ENCODE data around the gene MC1R. TPM values are rescaled to one million over a fixed set of nuclear protein-coding genes. Genes with fewer than 3 reads are reported as not detected.
"Not testable (repeated sequence)": the region's sequence is repeated elsewhere in the genome, so short reads cannot be mapped to it uniquely, and the experiment has no call there.

Gene MC1R
- polyA plus RNA-seq (2012; ENCODE audit: low read depth, missing spikeins): 0.67 TPM

DNA sequence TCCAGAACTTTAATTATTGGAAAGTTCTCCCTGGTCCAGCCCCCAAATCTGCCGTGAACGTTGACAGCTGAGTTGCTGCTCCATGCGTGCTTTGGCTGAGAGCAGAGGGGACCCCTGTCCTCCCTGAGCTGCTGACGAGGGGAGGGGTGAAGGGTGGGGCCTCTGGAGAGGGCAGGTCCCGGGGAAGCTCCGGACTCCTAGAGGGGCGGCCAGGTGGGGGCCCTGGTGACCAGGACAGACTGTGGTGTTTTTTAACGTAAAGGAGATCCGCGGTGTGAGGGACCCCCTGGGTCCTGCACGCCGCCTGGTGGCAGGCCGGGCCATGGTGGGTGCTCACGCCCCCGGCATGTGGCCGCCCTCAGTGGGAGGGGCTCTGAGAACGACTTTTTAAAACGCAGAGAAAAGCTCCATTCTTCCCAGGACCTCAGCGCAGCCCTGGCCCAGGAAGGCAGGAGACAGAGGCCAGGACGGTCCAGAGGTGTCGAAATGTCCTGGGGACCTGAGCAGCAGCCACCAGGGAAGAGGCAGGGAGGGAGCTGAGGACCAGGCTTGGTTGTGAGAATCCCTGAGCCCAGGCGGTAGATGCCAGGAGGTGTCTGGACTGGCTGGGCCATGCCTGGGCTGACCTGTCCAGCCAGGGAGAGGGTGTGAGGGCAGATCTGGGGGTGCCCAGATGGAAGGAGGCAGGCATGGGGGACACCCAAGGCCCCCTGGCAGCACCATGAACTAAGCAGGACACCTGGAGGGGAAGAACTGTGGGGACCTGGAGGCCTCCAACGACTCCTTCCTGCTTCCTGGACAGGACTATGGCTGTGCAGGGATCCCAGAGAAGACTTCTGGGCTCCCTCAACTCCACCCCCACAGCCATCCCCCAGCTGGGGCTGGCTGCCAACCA is at the start of gene MC1R:
Gene MC1R, plus strand, starts transcription at position 410 of the 895 bp plus-strand sequence. Its CDS starts 397 bp downstream, at position 807.
- DNase-seq (ENCODE audit: insufficient read length, low spot score): peak; percentile 60
- peak; percentile 43 for FAIRE-seq
- TF ChIP-seq POLR2AphosphoS5 (IDR thresholded peaks at IDR 0.05; ENCODE audit: low read depth, low read length) (no peak), SPI1 (IDR thresholded peaks at IDR 0.05; ENCODE audit: low read depth, low read length) (no peak), POLR2A (IDR thresholded peaks at IDR 0.05; ENCODE audit: low read depth, low read length) (no peak)

GRCh38 chr16:89869911-89870310 is 48.8 kb upstream of the MC1R start:
- TF ChIP-seq TAF1 (IDR thresholded peaks at IDR 0.05; ENCODE audit: low read depth, low read length): no peak
- no peak for TF ChIP-seq POLR2AphosphoS5 (IDR thresholded peaks at IDR 0.05; ENCODE audit: low read depth, low read length)
- no peak for TF ChIP-seq SPI1 (IDR thresholded peaks at IDR 0.05; ENCODE audit: low read depth, low read length)
- DNase-seq (ENCODE audit: insufficient read length, low spot score): no peak
- no peak for FAIRE-seq

GRCh38 chr16:89870440-89870839 is 48.2 kb upstream of the MC1R start:
- DNase-seq (ENCODE audit: insufficient read length, low spot score) (no peak), FAIRE-seq (no peak)
- TF ChIP-seq POU2F2 (IDR thresholded peaks at IDR 0.05; ENCODE audit: low read depth, low read length) (no peak), SPI1 (IDR thresholded peaks at IDR 0.05; ENCODE audit: low read depth, low read length) (no peak), POLR2A (IDR thresholded peaks at IDR 0.05; ENCODE audit: low read depth, low read length) (no peak), PAX5 (IDR thresholded peaks at IDR 0.05; ENCODE audit: insufficient read depth, low read length, severe bottlenecking) (no peak), POLR2AphosphoS5 (IDR thresholded peaks at IDR 0.05; ENCODE audit: low read depth, low read length) (no peak), TAF1 (IDR thresholded peaks at IDR 0.05; ENCODE audit: low read depth, low read length) (no peak)

DNA sequence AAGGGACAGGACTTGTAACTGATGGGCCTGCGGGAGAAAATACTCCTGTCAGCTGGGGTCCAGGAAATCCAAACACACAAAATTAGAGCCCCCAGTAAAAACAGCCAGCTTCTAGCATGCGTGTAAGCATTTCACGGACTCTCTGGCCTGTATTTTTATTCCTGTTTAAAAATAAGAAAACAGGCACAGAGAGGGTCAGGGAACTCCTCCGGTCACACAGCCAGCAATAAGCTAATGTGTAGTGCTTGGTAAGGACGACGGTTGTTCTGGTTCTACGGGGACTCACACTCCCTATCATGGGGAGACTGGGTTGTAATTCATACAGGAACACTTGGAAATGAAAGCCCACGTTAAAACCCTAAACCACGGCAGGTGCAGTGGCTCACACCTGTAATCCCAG is 46.8 kb upstream of the MC1R start:
- DNase-seq (ENCODE audit: insufficient read length, low spot score): no peak
- no peak for FAIRE-seq
- TF ChIP-seq POLR2A (IDR thresholded peaks at IDR 0.05; ENCODE audit: low read depth, low read length) (no peak), SPI1 (IDR thresholded peaks at IDR 0.05; ENCODE audit: low read depth, low read length) (no peak), PAX5 (IDR thresholded peaks at IDR 0.05; ENCODE audit: insufficient read depth, low read length, severe bottlenecking) (no peak), POLR2AphosphoS5 (IDR thresholded peaks at IDR 0.05; ENCODE audit: low read depth, low read length) (no peak)

DNA sequence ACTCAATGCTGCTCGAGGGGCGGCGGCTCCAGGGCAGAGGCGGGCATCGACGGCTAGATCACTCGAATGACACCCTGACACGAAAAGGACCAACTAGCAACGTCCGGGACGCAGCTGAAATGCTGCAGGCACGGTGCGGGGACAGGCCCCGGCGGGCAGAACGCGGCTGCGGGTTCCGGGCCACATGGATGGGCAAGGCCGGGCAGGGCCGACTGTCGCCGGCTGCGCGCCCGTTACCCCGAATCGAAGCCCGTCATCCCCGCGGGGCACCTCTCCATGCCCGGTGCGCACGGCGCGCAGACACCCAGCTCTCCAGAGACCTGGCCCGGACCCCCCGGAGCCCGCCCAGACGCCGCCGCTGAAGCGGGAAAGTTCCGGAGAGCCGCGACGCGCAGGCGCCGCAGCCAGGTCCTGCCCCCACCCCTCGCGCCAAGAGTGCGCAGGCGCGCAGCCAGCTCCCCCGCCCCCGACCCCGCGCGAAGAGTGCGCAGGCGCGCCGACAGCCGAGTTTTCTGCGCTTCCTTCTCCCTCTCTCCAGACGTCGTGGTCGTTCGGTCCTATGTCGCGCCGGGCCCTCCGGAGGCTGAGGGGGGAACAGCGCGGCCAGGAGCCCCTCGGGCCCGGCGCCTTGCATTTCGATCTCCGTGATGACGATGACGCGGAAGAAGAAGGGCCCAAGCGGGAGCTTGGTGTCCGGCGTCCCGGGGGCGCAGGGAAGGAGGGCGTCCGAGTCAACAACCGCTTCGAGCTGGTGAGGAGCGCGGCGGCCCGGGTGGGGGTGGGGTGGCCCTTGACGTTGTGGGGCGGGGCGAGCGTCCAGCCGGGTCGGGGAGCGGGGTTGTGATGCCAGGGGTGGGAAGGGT is 45.3 kb upstream of the MC1R start, which contains the start of gene TCF25:
Gene TCF25, plus strand, starts transcription at position 484 of the 863 bp plus-strand sequence. Its CDS starts 76 bp downstream, at position 560.
- TF ChIP-seq POLR2AphosphoS5 (IDR thresholded peaks at IDR 0.05; ENCODE audit: low read depth, low read length) (peak; percentile 68; the same call in 1 of the 2 replicates), POLR2A (IDR thresholded peaks at IDR 0.05; ENCODE audit: low read depth, low read length) (peak; percentile 71), TAF1 (IDR thresholded peaks at IDR 0.05; ENCODE audit: low read depth, low read length) (no peak; the same call in 1 of the 2 replicates)
- FAIRE-seq (no peak), DNase-seq (ENCODE audit: insufficient read length, low spot score) (peak; percentile 84)

DNA sequence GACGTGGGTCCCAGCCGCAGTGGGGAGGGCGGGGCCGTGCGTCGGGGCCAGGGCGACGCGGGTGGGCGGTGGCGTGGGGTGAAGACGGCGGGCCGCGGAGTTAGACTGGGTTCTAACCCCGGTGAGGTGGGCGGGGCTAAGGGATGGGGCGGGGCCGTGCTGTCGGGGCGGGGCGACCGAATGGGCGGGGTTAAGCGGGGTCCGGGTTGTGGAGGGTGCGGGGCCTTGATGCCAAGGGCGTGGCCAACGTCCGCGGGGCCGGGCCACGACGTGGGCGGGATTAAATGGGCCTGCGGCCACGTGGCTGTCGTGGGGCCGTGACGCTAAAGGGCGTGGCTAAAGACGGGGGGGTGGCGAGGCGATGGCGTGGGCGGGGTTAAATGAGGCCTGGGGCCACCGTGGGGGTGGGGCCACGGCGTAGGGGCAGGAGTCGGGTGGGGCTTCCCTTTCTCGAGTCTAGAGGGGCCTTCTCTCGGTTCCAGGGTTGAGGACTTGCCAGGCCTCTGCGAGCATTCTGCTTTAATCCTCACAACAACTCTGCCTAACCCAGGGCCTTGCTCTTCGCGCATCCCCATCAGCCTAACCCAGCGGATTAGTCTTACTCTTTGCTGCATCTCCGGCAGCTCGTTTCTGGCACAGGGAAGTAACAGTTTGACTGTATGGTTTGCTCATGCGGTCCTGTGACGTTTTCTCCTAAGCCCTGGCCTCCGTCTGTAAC is 44.5 kb upstream of the MC1R start:
- FAIRE-seq: peak; percentile 100

DNA sequence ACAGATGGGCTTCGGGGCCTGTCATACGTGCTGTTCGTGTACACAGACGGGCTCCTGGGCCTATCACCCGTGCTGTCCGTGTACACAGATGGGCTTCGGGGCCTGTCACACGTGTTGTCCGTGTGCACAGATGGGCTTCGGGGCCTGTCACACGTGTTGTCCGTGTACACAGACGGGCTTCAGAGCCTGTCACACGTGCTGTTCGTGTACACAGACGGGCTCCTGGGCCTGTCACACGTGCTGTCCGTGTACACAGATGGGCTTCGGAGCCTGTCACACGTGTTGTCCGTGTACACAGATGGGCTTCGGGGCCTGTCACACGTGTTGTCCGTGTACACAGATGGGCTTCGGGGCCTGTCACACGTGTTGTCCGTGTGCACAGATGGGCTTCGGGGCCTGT is 39.5 kb upstream of the MC1R start:
- not testable (repeated sequence) for FAIRE-seq; DNase-seq (ENCODE audit: insufficient read length, low spot score)
- TF ChIP-seq POLR2A (IDR thresholded peaks at IDR 0.05; ENCODE audit: low read depth, low read length): 0 out of 2 replicates have a peak, but pooled peaks have one; percentile 24

More for the DNA sequence above, 44.5 kb upstream of the MC1R start:
- TF ChIP-seq PAX5 (IDR thresholded peaks at IDR 0.05; ENCODE audit: insufficient read depth, low read length, severe bottlenecking): no peak
- TF ChIP-seq SPI1 (IDR thresholded peaks at IDR 0.05; ENCODE audit: low read depth, low read length): no peak
- TF ChIP-seq TAF1 (IDR thresholded peaks at IDR 0.05; ENCODE audit: low read depth, low read length): no peak; the same call in 1 of the 2 replicates
- no peak for TF ChIP-seq POLR2AphosphoS5 (IDR thresholded peaks at IDR 0.05; ENCODE audit: low read depth, low read length)
- DNase-seq (ENCODE audit: insufficient read length, low spot score): peak; percentile 87

GRCh38 chr16:89880477-89881367 is 37.9 kb upstream of the MC1R start:
- TF ChIP-seq SPI1 (IDR thresholded peaks at IDR 0.05; ENCODE audit: low read depth, low read length) (no peak), TAF1 (IDR thresholded peaks at IDR 0.05; ENCODE audit: low read depth, low read length) (no peak), POLR2AphosphoS5 (IDR thresholded peaks at IDR 0.05; ENCODE audit: low read depth, low read length) (no peak)
- DNase-seq (ENCODE audit: insufficient read length, low spot score) (no peak), FAIRE-seq (no peak)

GRCh38 chr16:89881368-89881730 is 37.3 kb upstream of the MC1R start:
- TF ChIP-seq POLR2AphosphoS5 (IDR thresholded peaks at IDR 0.05; ENCODE audit: low read depth, low read length): no peak
- no peak for TF ChIP-seq PAX5 (IDR thresholded peaks at IDR 0.05; ENCODE audit: insufficient read depth, low read length, severe bottlenecking)
- TF ChIP-seq SPI1 (IDR thresholded peaks at IDR 0.05; ENCODE audit: low read depth, low read length): no peak
- TF ChIP-seq POLR2A (IDR thresholded peaks at IDR 0.05; ENCODE audit: low read depth, low read length): no peak
- TF ChIP-seq TAF1 (IDR thresholded peaks at IDR 0.05; ENCODE audit: low read depth, low read length): no peak
- no peak for TF ChIP-seq POU2F2 (IDR thresholded peaks at IDR 0.05; ENCODE audit: low read depth, low read length)
- FAIRE-seq (no peak), DNase-seq (ENCODE audit: insufficient read length, low spot score) (no peak)

All from GM12891 (cell line).